Stomach smooth muscle (tissue), 2 donors: ENCODE results near the gene REV3L.

Experiments
- H3K27ac ChIP-seq: one replicate; pipeline ENCODE4 v1.7.0; 2013; ENCODE audit warnings: mild to moderate bottlenecking, low read length, inconsistent platforms
- H3K27me3 ChIP-seq, 2 donors: one replicate each; pipeline ENCODE4 v1.7.0; 2013; ENCODE audit warnings: low read length in 2 of 2; ENCODE audit not compliant: insufficient read depth in 2 of 2, control insufficient read depth in 1 of 2
- H3K36me3 ChIP-seq, 2 donors: one replicate each; pipeline ENCODE4 v1.7.0; 2013; ENCODE audit warnings: low read length in 2 of 2; ENCODE audit not compliant: control insufficient read depth in 2 of 2, insufficient read depth in 2 of 2
- H3K4me1 ChIP-seq: one replicate; pipeline ENCODE4 v1.7.0; 2013; ENCODE audit warnings: low read length; ENCODE audit not compliant: control insufficient read depth, insufficient read depth
- H3K4me3 ChIP-seq, 2 donors: one replicate each; pipeline ENCODE4 v1.7.0; 2013; ENCODE audit warnings: low read length in 2 of 2
- H3K9ac ChIP-seq, 2 donors: one replicate each; pipeline ENCODE4 v1.7.0; 2013; ENCODE audit warnings: low read length in 2 of 2, mild to moderate bottlenecking in 1 of 2
- H3K9me3 ChIP-seq, 2 donors: one replicate each; pipeline ENCODE4 v1.7.0; 2013; ENCODE audit warnings: low read length in 2 of 2; ENCODE audit not compliant: control insufficient read depth in 2 of 2
- donor health status: healthy.
- donor health status: Pancreatic carcinoma.

Gene REV3L

GRCh38 chr6:111494951-111495635 lies 12.1 kb upstream of the REV3L start:
- H3K4me1 ChIP-seq, result no peaks in the 10 kb centered on the region
- H3K9me3 ChIP-seq, result no peaks in the 10 kb centered on the region
- H3K9ac ChIP-seq, result no peak overlapping the region
- H3K36me3 ChIP-seq, result no peaks in the 10 kb centered on the region
- no peak overlapping the region for H3K4me3 ChIP-seq
- H3K27me3 ChIP-seq, result no peaks in the 10 kb centered on the region
- no peak overlapping the region for H3K27ac ChIP-seq

DNA sequence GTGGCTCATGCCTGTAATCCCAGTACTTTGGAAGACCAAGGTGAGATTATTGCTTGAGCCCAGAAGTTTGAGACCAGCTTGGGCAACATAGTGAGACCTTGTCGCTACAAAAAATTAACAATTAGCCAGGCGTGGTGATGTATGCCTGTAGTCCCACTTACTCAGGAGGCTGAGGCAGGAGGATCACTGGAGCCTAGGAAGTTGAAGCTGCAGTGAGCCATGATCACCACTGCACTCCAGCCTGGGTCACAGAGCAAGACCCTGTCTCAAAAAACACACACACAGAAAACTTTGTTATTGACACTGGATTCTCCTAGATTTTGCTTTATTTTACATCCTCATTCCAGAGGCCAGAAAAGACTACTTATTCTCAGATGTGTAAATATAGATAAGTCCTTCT lies 9.5 kb upstream of the REV3L start:
- no peak overlapping the region for H3K9ac ChIP-seq
- no peaks in the 10 kb centered on the region for H3K36me3 ChIP-seq
- no peaks in the 10 kb centered on the region for H3K27me3 ChIP-seq
- H3K4me3 ChIP-seq, result no peak overlapping the region
- no peaks in the 10 kb centered on the region for H3K4me1 ChIP-seq
- H3K27ac ChIP-seq, result no peak overlapping the region
- H3K9me3 ChIP-seq, result no peaks in the 10 kb centered on the region

DNA sequence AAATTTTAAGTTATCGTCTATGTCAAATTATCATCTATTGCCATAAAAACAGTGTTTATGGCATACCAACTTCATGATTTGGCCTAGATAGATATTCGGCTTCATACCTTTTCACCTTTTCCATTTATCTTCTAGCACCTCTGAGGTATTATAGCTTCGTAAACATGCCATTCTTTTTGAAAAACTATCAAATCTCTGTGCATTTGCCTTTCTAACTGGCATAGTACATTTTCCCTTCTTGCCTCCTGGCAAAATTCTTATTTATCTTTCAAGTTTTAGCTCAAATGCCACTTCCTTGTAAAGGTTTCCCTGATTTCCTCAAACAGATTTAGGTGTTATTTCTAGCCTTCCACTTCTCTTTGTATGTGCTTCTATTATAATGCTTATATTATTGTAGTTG lies 7.0 kb upstream of the REV3L start:
- H3K9me3 ChIP-seq, result peaks cover 0 to 3% of the 10 kb centered on the region in 2 donors
- no peaks in the 10 kb centered on the region for H3K36me3 ChIP-seq
- H3K27ac ChIP-seq, result no peak overlapping the region
- no peak overlapping the region for H3K4me3 ChIP-seq
- no peaks in the 10 kb centered on the region for H3K27me3 ChIP-seq
- H3K4me1 ChIP-seq, result no peaks in the 10 kb centered on the region
- no peak overlapping the region for H3K9ac ChIP-seq

- Histone ChIP-seq H3K27me3 (no peaks in the 10 kb centered on the region), H3K9ac (no peak overlapping the region), H3K27ac (no peak overlapping the region)
Observed at GRCh38 chr6:111487661-111488060, 4.6 kb upstream of the REV3L start.

DNA sequence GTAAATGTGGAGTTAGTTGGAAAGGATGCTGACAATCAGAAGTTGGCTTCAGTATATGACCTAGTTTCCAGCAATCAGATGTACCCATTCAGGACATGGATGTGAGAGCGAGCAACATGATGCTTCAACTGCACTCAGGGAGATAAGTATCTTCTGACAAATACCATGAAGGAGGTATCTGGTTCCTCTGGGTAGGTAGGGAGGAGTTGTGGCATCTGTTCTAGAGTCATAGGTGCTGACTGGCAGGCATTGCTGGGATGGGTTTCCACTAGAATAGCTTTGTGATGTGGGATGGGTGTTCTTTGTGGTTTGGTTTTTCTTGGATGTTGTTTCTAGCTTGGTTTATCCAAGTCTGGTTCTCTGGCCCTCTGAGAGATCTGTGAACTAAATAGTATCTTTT lies 3.9 kb upstream of the REV3L start:
- H3K36me3 ChIP-seq, result no peaks in the 10 kb centered on the region
- no peak overlapping the region for H3K9ac ChIP-seq
- H3K9me3 ChIP-seq, result peaks cover 0 to 3% of the 10 kb centered on the region in 2 donors
- peaks cover 6% of the 10 kb centered on the region for H3K4me1 ChIP-seq
- no peak overlapping the region for H3K27ac ChIP-seq
- peak overlapping the region in 1 of 2 donors; percentile 9 for H3K4me3 ChIP-seq
- no peaks in the 10 kb centered on the region for H3K27me3 ChIP-seq

More at GRCh38 chr6:111487661-111488060, 4.6 kb upstream of the REV3L start:
- peaks cover 0 to 3% of the 10 kb centered on the region in 2 donors for H3K9me3 ChIP-seq
- H3K4me1 ChIP-seq, result peaks cover 6% of the 10 kb centered on the region
- H3K36me3 ChIP-seq, result no peaks in the 10 kb centered on the region
- H3K4me3 ChIP-seq, result no peak overlapping the region

- H3K27me3 ChIP-seq, result no peaks in the 10 kb centered on the region
- H3K9me3 ChIP-seq, result peaks cover 0 to 3% of the 10 kb centered on the region in 2 donors
- peaks cover 6% of the 10 kb centered on the region for H3K4me1 ChIP-seq
- H3K36me3 ChIP-seq, result no peaks in the 10 kb centered on the region
- no peak overlapping the region for H3K9ac ChIP-seq
- H3K27ac ChIP-seq, result no peak overlapping the region
- H3K4me3 ChIP-seq, result peak overlapping the region in 1 of 2 donors; percentile 9
Observed at GRCh38 chr6:111486475-111486874, 3.5 kb upstream of the REV3L start.

DNA sequence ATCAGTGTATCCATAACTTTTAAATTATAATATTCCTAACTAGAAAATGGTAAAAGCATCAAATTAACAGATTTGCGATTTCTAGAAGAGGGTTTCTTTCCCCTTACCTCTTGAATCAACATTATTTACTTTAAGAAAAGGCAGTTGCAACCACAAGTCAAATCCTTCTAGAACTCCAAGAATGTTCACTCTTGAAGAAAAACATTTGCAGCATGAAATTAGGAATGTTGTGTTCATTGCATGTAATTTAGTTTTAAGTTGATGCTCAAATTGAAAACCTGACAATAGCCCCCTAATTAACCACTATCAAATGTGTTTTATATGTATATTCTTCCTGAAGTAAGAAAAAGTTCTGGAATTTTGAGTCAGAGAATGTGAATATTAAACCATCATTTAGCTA lies 2.3 kb upstream of the REV3L start:
- peaks cover 0 to 3% of the 10 kb centered on the region in 2 donors for H3K9me3 ChIP-seq
- peak overlapping the region in 1 of 2 donors; percentile 22 for H3K4me3 ChIP-seq
- peak overlapping the region in 1 of 2 donors; percentile 88 for H3K9ac ChIP-seq
- no peak overlapping the region for H3K27ac ChIP-seq
- H3K27me3 ChIP-seq, result no peaks in the 10 kb centered on the region
- peaks cover 6% of the 10 kb centered on the region for H3K4me1 ChIP-seq
- no peaks in the 10 kb centered on the region for H3K36me3 ChIP-seq

- peaks cover 0 to 3% of the 10 kb centered on the region in 2 donors for H3K9me3 ChIP-seq
- H3K4me1 ChIP-seq, result peaks cover 6% of the 10 kb centered on the region
- peak overlapping the region; percentile 98 for H3K27ac ChIP-seq
- no peaks in the 10 kb centered on the region for H3K36me3 ChIP-seq
- H3K4me3 ChIP-seq, result peak overlapping the region; percentile 88 to 91
- no peaks in the 10 kb centered on the region for H3K27me3 ChIP-seq
- H3K9ac ChIP-seq, result peak overlapping the region; percentile 88 to 92
Observed at GRCh38 chr6:111484633-111484930, 1.6 kb upstream of the REV3L start.

DNA sequence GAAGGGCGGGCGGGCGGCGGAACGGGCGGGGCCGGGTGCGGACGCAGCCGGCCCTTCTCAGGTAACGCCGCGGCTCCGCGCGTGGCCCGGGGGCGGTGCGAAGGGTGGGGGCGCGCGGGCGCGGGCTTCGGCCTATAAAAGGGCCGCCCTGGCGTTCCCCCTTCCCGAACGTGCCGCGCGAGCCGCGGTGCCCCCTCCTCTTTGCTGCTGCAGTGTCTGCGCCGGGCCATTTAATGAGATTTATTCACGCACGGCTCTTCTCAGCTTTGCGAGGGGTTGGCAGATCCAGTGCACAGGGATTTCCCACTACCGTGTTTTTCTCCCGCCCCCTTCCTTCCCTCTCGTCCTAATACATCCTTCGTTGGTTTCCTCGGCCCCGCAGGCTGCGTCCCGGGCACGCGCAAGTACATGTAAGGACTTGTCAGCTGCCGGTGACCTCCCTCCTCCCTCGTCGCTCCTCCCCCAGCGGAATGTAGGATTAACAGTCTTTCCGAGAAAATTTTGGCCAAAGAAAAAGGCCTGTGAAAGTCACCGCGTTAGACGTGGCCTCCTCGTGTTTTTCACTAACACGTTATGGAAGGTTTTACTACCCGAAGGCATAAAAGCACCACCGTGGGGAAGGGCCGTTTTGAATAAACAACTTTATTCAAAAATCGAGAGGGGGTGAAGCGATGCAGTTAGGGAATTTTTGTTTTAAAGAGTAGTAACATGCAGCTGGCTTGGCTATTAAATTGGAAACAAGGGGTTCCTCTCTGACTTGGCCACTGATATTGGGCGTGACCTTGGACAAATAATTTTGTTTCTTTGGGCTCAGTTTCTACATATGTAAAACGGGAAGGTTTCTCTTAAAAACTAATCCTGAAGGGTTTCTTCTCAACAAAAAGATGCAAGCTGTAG lies 966 bp upstream of the REV3L start:
- H3K9me3 ChIP-seq, result peaks cover 0 to 3% of the 10 kb centered on the region in 2 donors
- H3K36me3 ChIP-seq, result no peaks in the 10 kb centered on the region
- H3K27me3 ChIP-seq, result no peaks in the 10 kb centered on the region
- H3K4me3 ChIP-seq, result peak overlapping the region; percentile 88 to 91
- H3K27ac ChIP-seq, result peak overlapping the region; percentile 98
- H3K9ac ChIP-seq, result peak overlapping the region; percentile 88 to 92
- peaks cover 6% of the 10 kb centered on the region for H3K4me1 ChIP-seq

DNA sequence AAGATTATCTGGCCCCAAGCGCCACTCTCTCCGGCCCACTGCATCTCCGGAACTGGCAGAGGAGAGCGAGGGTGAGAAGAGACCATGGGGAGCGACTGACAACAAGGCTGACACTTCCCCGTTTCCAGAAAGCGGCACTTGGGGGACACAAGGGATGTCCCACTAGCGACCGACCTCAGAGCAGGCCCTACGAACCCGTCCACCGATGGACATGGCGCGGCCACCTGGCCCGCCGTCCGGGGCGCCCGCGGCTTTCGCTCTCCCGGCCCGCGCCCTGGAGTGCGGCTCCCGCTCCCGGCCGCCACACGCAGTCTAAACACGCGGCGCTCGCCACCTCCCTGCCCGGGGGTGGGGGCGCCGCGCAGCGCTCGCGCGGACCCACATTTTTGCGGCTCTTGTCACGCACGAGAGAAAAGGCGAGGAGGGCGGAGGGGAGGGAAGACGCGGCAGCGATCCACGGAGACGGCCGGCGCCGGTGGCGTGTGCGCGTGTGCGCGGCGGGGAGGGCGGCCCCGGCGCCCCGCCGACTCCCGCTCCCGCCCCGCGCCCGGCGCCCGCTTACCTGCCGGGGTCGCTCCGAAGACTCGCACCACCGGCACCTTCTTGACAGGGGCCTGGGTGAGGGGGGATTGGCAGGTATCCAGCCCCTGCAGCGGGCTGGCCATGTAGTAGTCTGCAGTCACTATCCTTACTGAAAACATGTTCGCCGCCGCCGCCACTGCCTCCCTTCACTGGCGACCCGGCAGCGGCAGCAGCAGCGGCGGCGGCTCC lies 645 bp downstream of the REV3L start:
- Histone ChIP-seq H3K36me3 (no peaks in the 10 kb centered on the region), H3K4me1 (peaks cover 7% of the 10 kb centered on the region), H3K4me3 (peak overlapping the region; percentile 82 to 91), H3K9me3 (peaks cover 0 to 3% of the 10 kb centered on the region in 2 donors), H3K27me3 (no peaks in the 10 kb centered on the region), H3K9ac (peak overlapping the region; percentile 87 to 88), H3K27ac (peak overlapping the region; percentile 98)
